ENCODE measurements around the gene PIK3AP1.

Gene PIK3AP1

DNA sequence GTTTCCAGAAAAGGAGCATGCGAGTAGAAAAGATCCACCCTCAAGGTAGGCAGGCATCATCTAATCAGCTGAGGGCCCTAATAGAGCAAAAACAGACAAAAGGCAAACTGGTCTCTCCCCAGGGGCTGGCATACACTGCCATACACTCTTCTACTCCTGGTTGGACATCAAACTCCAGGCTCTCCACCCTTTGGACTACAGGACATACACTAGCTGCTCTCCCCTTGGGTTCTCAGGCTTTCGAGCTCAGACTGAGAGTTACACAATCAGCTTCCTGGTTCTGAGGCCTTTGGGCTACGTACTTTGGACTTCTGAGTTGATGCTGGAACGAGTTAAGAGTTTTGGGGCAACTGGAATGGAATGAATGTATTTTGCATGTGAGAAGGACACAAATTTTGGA lies 82.6 kb downstream of the PIK3AP1 start:
- TF ChIP-seq, protein P1, sequence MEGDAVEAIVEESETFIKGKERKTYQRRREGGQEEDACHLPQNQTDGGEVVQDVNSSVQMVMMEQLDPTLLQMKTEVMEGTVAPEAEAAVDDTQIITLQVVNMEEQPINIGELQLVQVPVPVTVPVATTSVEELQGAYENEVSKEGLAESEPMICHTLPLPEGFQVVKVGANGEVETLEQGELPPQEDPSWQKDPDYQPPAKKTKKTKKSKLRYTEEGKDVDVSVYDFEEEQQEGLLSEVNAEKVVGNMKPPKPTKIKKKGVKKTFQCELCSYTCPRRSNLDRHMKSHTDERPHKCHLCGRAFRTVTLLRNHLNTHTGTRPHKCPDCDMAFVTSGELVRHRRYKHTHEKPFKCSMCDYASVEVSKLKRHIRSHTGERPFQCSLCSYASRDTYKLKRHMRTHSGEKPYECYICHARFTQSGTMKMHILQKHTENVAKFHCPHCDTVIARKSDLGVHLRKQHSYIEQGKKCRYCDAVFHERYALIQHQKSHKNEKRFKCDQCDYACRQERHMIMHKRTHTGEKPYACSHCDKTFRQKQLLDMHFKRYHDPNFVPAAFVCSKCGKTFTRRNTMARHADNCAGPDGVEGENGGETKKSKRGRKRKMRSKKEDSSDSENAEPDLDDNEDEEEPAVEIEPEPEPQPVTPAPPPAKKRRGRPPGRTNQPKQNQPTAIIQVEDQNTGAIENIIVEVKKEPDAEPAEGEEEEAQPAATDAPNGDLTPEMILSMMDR (IDR thresholded peaks at IDR 0.05; ENCODE audit: borderline replicate concordance, insufficient read depth, low read depth, low read length) = no peak
- H3K4me3 ChIP-seq (ENCODE audit: low read depth, low read length) = no peak overlapping the region

DNA sequence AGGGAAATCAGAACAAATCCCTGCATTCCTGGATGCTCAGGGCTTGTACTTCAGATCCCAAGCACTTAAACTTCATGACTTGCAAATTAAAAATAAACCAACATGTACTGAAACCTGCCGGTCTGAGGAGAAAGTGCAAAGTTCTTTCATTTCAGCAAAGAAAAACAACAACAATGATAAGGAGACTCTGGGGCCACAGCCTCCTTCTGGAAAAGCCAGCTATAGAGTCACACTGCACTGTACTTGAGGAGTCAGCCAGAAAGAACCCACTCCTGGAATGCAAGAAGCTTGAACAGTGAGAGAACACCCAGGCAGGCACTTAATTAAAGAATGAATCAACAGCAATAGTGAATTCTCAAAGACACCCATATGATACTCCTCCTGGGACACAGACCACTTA lies 83.8 kb downstream of the PIK3AP1 start:
- H3K4me3 ChIP-seq (ENCODE audit: low read depth, low read length) = no peak overlapping the region
- TF ChIP-seq, protein P1 (IDR thresholded peaks at IDR 0.05; ENCODE audit: borderline replicate concordance, insufficient read depth, low read depth, low read length) = no peak

DNA sequence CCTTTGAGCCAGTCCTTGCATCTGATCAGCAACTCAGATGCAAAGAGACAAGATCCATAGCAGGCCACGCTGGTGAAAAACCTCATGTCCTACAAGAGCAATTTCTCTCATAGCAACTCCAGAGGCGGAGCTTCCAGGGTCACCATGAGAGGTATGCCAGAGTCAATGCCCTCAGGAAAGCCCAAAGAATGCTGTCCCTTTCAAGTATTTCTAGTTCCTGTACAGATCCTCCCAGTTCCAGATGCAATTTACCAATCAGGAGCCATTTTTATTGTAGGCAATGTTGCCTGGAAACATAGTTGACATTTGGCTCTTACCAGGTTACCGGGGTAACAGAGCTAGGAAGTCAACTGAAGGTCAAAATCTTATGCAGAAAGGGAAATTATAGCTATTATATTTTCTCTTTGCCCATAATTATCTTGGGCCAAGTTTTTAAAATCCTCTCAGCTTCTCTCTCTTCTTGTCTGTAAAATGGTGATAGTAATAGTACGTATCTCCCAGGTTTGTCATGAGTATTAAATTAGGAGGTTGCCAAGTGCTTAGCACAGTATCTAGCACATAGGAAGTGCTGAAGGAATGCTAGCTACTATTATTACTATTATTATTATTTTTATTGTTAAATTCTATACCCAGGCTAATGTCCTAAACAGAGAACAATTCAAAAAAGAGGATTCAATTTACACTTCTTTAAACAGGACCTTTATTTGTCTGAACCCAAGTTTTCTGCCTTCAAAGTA lies 87.2 kb downstream of the PIK3AP1 start:
- TF ChIP-seq, protein P1 (IDR thresholded peaks at IDR 0.05; ENCODE audit: borderline replicate concordance, insufficient read depth, low read depth, low read length) = no peak
- no peak overlapping the region for H3K4me3 ChIP-seq (ENCODE audit: low read depth, low read length)

DNA sequence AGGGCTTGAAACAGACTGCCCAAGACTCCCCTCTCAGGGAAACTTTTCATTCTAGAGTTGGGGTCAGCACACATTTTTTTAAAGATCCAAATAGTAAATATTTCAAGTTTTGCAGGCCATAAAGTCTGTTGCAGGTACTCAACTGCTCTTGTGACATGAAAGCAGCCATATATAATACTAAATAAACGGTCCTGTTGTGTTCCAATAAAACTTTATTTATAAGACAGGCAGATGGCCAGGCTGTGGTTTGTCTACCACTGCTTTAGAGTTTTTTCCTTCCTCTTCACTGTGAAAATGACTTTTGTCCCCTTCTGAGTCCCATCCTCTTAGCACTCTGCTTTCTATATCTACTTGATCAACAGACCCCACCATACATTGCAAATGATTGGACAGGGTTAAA lies 93.0 kb downstream of the PIK3AP1 start:
- TF ChIP-seq, protein P1 (IDR thresholded peaks at IDR 0.05; ENCODE audit: borderline replicate concordance, insufficient read depth, low read depth, low read length) = no peak
- H3K4me3 ChIP-seq (ENCODE audit: low read depth, low read length) = no peak overlapping the region

DNA sequence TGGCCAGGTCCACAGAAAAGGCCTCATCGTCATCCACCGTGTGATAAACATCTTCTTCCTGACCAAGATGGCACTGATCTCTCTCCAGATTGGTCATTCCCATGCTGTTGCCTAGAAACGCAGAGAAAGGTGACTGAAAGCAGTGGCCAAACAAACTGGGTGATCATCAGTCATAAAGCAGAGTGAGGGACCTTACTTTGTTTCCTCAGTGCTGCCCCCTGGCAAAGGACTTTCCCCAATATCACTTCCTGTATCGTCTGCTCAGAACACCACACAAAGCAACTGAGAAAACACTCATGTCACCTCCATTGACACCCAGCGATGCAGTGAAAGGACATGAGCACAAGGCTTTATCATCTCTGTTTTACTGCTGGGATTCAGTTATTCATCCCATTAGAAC lies 93.5 kb downstream of the PIK3AP1 start:
- H3K4me3 ChIP-seq (ENCODE audit: low read depth, low read length) = no peak overlapping the region
- TF ChIP-seq, protein P1 (IDR thresholded peaks at IDR 0.05; ENCODE audit: borderline replicate concordance, insufficient read depth, low read depth, low read length) = no peak

DNA sequence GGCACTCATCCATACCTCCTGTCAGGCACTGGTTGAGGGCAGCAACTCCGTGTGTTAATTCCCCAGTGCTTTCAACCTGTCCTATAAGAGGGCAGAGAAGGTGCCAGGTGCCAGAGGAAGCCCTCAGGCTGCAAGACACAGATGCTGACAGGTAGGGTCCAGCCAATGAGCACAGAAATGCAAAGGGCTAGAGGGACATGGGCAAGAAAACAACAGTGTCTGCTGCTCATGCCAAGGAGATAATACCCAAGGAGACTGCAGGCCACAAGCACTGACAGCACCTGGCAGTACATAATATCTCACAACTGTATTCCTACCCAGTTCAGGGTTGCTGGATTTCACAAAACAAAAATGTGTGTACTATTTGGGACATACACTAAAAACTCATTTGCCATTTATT lies 95.1 kb downstream of the PIK3AP1 start:
- H3K4me3 ChIP-seq (ENCODE audit: low read depth, low read length) = no peak overlapping the region
- TF ChIP-seq, protein P1 (IDR thresholded peaks at IDR 0.05; ENCODE audit: borderline replicate concordance, insufficient read depth, low read depth, low read length) = no peak

DNA sequence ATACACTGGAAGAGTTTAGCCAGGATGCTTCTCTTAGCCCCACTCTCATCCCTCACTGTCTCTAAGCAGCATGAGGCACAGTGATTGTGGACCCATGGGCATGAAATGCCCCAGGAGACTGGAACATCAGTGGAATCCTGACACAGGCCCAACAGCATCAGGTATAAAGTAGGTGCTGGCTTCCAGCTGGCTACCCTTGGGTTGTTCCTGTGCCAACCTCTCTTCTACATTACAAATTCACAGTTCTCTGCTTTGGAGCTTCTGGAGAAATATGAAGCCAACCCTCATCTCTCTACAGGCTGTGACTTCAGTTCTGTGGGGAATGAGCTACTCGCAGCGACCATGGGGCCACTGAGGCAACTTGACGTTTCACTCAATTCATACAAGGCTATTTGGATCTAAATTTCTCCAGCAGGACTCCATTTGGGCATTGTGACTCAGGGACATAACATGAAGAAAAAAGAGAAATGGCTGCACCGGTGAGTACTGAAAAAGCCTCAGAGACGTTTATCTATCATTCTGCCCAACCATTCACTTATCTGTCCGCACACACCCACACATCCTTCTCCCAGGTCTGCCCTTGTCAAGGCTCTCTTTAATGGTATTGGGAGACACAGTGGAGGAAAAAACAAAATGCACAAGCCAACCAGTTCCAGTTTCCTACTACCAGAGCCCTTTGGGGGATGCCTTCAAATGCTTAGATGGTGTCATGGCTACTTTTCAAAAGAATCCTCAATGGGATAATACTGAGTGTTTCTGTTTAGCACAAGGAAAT lies 98.1 kb downstream of the PIK3AP1 start:
- H3K4me3 ChIP-seq (ENCODE audit: low read depth, low read length) = no peak overlapping the region
- TF ChIP-seq, protein P1 (IDR thresholded peaks at IDR 0.05; ENCODE audit: borderline replicate concordance, insufficient read depth, low read depth, low read length) = no peak

All from GM12875 (cell line).